Epithelial cell of esophagus (primary cell): ENCODE measurements around the gene FGGY.
"Not testable (repeated sequence)": the region's sequence is repeated elsewhere in the genome, so short reads cannot be mapped to it uniquely, and the experiment has no call there.

Experiments used
- DNase-seq: peaks from one replicate; pipeline ENCODE4 v3.0.0; 2010; ENCODE audit warnings: low read depth
- H3K4me3 ChIP-seq: 2 replicates; pipeline ENCODE4 v1.5.1; 2011; ENCODE audit warnings: mild to moderate bottlenecking, low read length, control low read depth
- TF ChIP-seq, protein P1 (sequence below): IDR thresholded peaks from 2 replicates; pipeline ENCODE4 v1.5.1; 2011; ENCODE audit warnings: low read depth, mild to moderate bottlenecking, low read length, control low read depth, inconsistent platforms; ENCODE audit not compliant: insufficient read depth; ENCODE audit errors: missing control alignments

The FGGY gene

DNA sequence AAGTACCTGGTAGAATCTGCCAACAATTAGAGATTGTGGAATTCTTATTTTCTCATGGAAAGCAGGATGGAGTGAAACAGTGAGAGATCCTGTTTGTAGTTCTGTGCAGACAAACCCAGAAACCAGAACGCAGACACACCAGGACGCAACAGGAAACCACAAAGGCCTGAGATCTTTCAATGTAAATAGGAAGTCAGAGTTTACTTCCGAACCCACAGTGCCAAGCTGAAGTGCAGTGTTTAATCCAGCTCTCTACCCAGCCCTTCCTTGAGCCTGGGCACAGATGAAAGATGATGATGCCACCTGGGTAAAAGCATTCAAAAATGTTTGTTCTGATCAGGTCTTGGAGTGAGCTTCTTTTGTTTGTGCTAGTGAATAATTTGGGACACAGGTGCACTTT is 273.6 kb downstream of the FGGY start:
- DNase-seq, result peak; percentile 10
- TF ChIP-seq, protein P1, sequence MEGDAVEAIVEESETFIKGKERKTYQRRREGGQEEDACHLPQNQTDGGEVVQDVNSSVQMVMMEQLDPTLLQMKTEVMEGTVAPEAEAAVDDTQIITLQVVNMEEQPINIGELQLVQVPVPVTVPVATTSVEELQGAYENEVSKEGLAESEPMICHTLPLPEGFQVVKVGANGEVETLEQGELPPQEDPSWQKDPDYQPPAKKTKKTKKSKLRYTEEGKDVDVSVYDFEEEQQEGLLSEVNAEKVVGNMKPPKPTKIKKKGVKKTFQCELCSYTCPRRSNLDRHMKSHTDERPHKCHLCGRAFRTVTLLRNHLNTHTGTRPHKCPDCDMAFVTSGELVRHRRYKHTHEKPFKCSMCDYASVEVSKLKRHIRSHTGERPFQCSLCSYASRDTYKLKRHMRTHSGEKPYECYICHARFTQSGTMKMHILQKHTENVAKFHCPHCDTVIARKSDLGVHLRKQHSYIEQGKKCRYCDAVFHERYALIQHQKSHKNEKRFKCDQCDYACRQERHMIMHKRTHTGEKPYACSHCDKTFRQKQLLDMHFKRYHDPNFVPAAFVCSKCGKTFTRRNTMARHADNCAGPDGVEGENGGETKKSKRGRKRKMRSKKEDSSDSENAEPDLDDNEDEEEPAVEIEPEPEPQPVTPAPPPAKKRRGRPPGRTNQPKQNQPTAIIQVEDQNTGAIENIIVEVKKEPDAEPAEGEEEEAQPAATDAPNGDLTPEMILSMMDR, result no peak
- H3K4me3 ChIP-seq, result no peak overlapping the region

GRCh38 chr1:59574085-59574484 is 277.2 kb downstream of the FGGY start:
- H3K4me3 ChIP-seq, result no peak overlapping the region
- TF ChIP-seq, protein P1, result no peak
- DNase-seq, result no peak

DNA sequence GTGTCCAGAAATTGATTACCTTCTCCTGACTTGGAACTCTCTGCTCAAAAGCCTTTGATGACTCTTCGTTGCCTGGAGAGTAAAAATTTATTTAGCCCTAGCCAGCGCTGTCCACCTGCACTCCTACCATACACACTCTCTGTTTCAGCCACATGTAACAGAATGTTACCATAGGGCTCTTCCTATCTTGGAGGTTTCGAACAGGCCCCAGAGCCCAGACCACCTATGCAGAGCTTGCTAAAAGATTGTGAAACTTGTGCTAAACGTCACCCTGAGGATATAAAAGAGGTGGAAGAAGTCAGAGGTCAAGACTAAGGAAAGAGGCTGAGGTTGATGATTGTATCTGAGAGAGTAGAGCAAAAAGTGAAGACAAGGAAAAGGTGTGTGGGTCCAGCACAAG is 280.9 kb downstream of the FGGY start:
- no peak overlapping the region for H3K4me3 ChIP-seq
- TF ChIP-seq, protein P1, result no peak
- no peak for DNase-seq

- TF ChIP-seq, protein P1, result no peak
- DNase-seq, result no peak
- H3K4me3 ChIP-seq, result no peak overlapping the region
Observed at GRCh38 chr1:59579222-59579621, 282.3 kb downstream of the FGGY start.

- TF ChIP-seq, protein P1, result no peak
- no peak overlapping the region for H3K4me3 ChIP-seq
- DNase-seq, result no peak
Observed at GRCh38 chr1:59580257-59580656, 283.4 kb downstream of the FGGY start.

- not testable (repeated sequence) for H3K4me3 ChIP-seq, DNase-seq
Observed at GRCh38 chr1:59592410-59592809, 295.5 kb downstream of the FGGY start.

- H3K4me3 ChIP-seq, result no peak overlapping the region
- DNase-seq, result no peak
- TF ChIP-seq, protein P1, result no peak
Observed at GRCh38 chr1:59592924-59593323, 296.0 kb downstream of the FGGY start.
